Body of pancreas (tissue), 4 donors: ENCODE results near the gene GPAM.
A peak's percentile ranks its signal among the peaks of the same experiment; 100 is the strongest.

ENCODE experiments used
- POLR2A ChIP-seq, 3 donors: fragments of 450-650 bp; IDR thresholded peaks; one replicate each; pipeline ENCODE4 v1.6.1; 2016; ENCODE audit warnings: antibody characterized with exemption in 3 of 3, mild to moderate bottlenecking in 2 of 3
- TF ChIP-seq, protein P1 (sequence below), 7 experiments: fragments of 450-650 bp in 4 of 7; fragments of 200-600 bp in 3 of 7; sonication (generic) in 3 of 7; IDR thresholded peaks; one replicate each; pipeline ENCODE4 v1.5.1; 2016 to 2019; ENCODE audit warnings: antibody characterized with exemption in 7 of 7

DNA sequence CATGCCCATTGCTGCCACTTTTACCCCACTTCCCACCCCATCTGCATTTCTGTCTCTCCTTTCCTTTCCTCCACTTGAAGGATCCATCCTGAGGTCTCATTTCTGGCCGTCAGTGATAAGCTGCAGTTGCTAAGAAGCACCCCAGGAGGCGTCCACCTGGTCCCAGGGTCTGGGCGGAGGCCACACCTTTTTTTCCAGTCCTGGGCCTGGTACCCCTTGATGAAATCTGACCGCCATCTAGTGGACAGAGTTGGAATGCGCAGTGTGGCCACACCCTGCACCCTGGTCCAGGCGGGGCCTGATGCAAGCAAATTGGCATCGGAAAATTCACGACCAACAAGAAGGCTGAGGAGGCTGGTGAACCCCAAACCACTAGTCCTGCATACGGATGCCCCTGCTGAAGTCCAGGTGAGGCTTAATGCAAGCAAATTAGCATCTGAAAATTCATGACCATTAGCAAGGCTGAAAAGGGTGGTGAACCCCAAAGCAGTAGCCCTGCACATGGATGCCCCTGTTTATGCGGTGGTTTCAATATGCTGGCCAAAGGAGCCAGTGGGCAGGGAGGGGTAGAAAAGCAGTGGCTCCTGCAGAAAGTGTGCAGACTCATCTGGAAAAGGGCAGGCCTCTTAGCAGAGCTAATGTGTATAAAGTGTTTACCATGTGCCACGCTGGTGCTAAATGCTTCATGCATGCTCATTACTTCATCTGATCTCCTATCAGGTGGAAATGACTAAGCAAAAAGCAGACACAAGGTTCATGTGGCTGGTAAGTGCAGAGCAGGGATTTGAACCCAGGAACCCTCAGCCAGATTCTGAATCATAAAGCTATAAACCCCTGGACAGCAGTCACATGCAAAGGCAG, 43.2 kb downstream of the GPAM start:
- TF ChIP-seq, protein P1, sequence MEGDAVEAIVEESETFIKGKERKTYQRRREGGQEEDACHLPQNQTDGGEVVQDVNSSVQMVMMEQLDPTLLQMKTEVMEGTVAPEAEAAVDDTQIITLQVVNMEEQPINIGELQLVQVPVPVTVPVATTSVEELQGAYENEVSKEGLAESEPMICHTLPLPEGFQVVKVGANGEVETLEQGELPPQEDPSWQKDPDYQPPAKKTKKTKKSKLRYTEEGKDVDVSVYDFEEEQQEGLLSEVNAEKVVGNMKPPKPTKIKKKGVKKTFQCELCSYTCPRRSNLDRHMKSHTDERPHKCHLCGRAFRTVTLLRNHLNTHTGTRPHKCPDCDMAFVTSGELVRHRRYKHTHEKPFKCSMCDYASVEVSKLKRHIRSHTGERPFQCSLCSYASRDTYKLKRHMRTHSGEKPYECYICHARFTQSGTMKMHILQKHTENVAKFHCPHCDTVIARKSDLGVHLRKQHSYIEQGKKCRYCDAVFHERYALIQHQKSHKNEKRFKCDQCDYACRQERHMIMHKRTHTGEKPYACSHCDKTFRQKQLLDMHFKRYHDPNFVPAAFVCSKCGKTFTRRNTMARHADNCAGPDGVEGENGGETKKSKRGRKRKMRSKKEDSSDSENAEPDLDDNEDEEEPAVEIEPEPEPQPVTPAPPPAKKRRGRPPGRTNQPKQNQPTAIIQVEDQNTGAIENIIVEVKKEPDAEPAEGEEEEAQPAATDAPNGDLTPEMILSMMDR (IDR thresholded peaks at IDR 0.05), result peak; percentile 28 to 76 (median 58)
- no peak for TF ChIP-seq POLR2A (IDR thresholded peaks at IDR 0.05)
